Testis (tissue), 2 donors: ENCODE data around the gene CTRB1.

ENCODE experiments used
- POLR2A ChIP-seq: fragments of 450-650 bp; IDR thresholded peaks from one replicate; pipeline ENCODE4 v1.6.1; 2017; ENCODE audit warnings: antibody characterized with exemption, mild to moderate bottlenecking, moderate library complexity
- TF ChIP-seq, protein P1 (sequence below), 3 experiments: fragments of 450-650 bp in 2 of 3; fragments of 200-600 bp in 1 of 3; sonication (generic) in 1 of 3; IDR thresholded peaks; one replicate each; pipeline ENCODE4 v1.5.1; 2016 to 2019; ENCODE audit warnings: antibody characterized with exemption in 3 of 3, mild to moderate bottlenecking in 2 of 3, moderate library complexity in 1 of 3

- TF ChIP-seq, protein P1, sequence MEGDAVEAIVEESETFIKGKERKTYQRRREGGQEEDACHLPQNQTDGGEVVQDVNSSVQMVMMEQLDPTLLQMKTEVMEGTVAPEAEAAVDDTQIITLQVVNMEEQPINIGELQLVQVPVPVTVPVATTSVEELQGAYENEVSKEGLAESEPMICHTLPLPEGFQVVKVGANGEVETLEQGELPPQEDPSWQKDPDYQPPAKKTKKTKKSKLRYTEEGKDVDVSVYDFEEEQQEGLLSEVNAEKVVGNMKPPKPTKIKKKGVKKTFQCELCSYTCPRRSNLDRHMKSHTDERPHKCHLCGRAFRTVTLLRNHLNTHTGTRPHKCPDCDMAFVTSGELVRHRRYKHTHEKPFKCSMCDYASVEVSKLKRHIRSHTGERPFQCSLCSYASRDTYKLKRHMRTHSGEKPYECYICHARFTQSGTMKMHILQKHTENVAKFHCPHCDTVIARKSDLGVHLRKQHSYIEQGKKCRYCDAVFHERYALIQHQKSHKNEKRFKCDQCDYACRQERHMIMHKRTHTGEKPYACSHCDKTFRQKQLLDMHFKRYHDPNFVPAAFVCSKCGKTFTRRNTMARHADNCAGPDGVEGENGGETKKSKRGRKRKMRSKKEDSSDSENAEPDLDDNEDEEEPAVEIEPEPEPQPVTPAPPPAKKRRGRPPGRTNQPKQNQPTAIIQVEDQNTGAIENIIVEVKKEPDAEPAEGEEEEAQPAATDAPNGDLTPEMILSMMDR (IDR thresholded peaks at IDR 0.05), result no peak
- TF ChIP-seq POLR2A, result no peak
These were observed 30.0 kb downstream of the CTRB1 start for GRCh38 chr16:75248536-75249380.
